Right lobe of liver (tissue), 6 donors: ENCODE measurements around the gene UNC5B. TPM values are rescaled to one million over a fixed set of nuclear protein-coding genes. Genes with fewer than 3 reads are reported as not detected.

ENCODE experiments used
- ATAC-seq, 4 donors: fragments of 200-7000 bp; cut with Tn5 transposase; one replicate each; pipeline ENCODE4 v1.9.1; 2020; ENCODE audit warnings: mild to moderate bottlenecking in 4 of 4, moderate library complexity in 4 of 4
- DNase-seq, 3 donors: peaks; one replicate each; pipeline ENCODE4 v3.0.0-alpha.2; 2020
- H3K27ac ChIP-seq, 3 donors: fragments of 200-600 bp; one replicate each; pipeline ENCODE4 v1.8.0; 2022
- H3K27me3 ChIP-seq, 2 donors: fragments of 200-600 bp; one replicate each; pipeline ENCODE4 v1.8.0; 2022
- H3K36me3 ChIP-seq, 4 donors: fragments of 200-600 bp; sonication (generic) in 1 of 4; one replicate each; pipeline versions ENCODE4 v1.5.1 to v1.8.0; 2017 to 2022; ENCODE audit warnings: control low read depth in 1 of 4
- H3K4me1 ChIP-seq, 4 donors: fragments of 200-600 bp; sonication (generic) in 1 of 4; one replicate each; pipeline versions ENCODE4 v1.5.1 to v1.8.0; 2017 to 2022; ENCODE audit warnings: control low read depth in 1 of 4
- H3K4me3 ChIP-seq, 3 donors: fragments of 200-600 bp; one replicate each; pipeline ENCODE4 v1.8.0; 2022
- H3K9me3 ChIP-seq, 4 donors: fragments of 200-600 bp; sonication (generic) in 1 of 4; one replicate each; pipeline versions ENCODE4 v1.5.1 to v1.8.0; 2017 to 2022; ENCODE audit warnings: control low read depth in 1 of 4
- CTCF ChIP-seq, 4 donors: fragments of 200-600 bp in 3 of 4; fragments of 450-650 bp in 1 of 4; IDR thresholded peaks; one replicate each; pipeline versions ENCODE4 v1.5.1 to v1.8.0; 2016 to 2022; ENCODE audit warnings: antibody characterized with exemption in 4 of 4, mild to moderate bottlenecking in 2 of 4
- POLR2A ChIP-seq: fragments of 450-650 bp; IDR thresholded peaks from one replicate; pipeline ENCODE4 v1.6.1; 2017; ENCODE audit warnings: antibody characterized with exemption, mild to moderate bottlenecking
- WGBS: methylation state at CpG from one replicate; pipeline ENCODE4 v1.1.6; 2018; ENCODE audit warnings: low coverage, low lambda C conversion rate; ENCODE audit not compliant: insufficient coverage; ENCODE audit errors: missing lambda C conversion rate; 5-methylcytosine and 5-hydroxymethylcytosine counted together
- intact Hi-C, 2 donors: fragments of 100-400 bp; cut with DNase I; formaldehyde crosslinking; loops; one replicate each; pipeline versions ENCODE4 v1.11.2 to v1.14.1; 2022
- total RNA-seq, 6 experiments: library from RNA; depleted of rRNA in 2 of 6; stranded (reverse); fragments of >200 nt in 2 of 6; fragmentation: NEBNext Ultra II Directional in 3 of 6; extraction: Animal tissue kit (Norgen Biotek cat#: 25700) in 3 of 6; gene quantifications; one replicate each; pipeline versions ENCODE4 v1.1.0 to v1.2.4, GENCODE V29; 2016 to 2023
- donor health status: DM: no; HTN: yes; CAD: no.
- donor health status: DM: no; HTN: no; CAD: no.
- donor health status: DM: no; HTN: no; CAD: no.
- donor health status: DM: no; HTN: yes; CAD: no.
- donor health status: DM: no; HTN: yes; CAD: no.

Gene UNC5B
- total RNA-seq, 6 experiments from 2014 or later = 1.0 to 6.2 (median 2.1) TPM

GRCh38 chr10:71236822-71237682 lies 24.7 kb downstream of the UNC5B start:
- 66% methylated on average over 9 of the region's 15 CpGs for WGBS
- ATAC-seq (no peak), DNase-seq (no peak)
- TF ChIP-seq POLR2A (no peak), CTCF (IDR thresholded peaks at IDR 0.05) (no peak)
- Histone ChIP-seq H3K36me3 (no peaks in the 10 kb centered on the region), H3K4me1 (no peaks in the 10 kb centered on the region), H3K9me3 (no peaks in the 10 kb centered on the region), H3K27me3 (no peaks in the 10 kb centered on the region), H3K27ac (no peak overlapping the region), H3K4me3 (no peak overlapping the region)
- intact Hi-C loops = no loop called here

- intact Hi-C loops = no loop called here
- WGBS = 56% methylated on average over 6 of the region's 11 CpGs
- ATAC-seq (no peak), DNase-seq (no peak)
- no peaks in the 10 kb centered on the region for H3K9me3 ChIP-seq
- no peaks in the 10 kb centered on the region for H3K4me1 ChIP-seq
- no peak overlapping the region for H3K27ac ChIP-seq
- no peak overlapping the region for H3K4me3 ChIP-seq
- TF ChIP-seq CTCF (IDR thresholded peaks at IDR 0.05) (no peak), POLR2A (no peak)
- H3K27me3 ChIP-seq = no peaks in the 10 kb centered on the region
- H3K36me3 ChIP-seq = no peaks in the 10 kb centered on the region
Measured at GRCh38 chr10:71237843-71238623, 25.7 kb downstream of the UNC5B start.

- Histone ChIP-seq H3K4me1 (no peaks in the 10 kb centered on the region), H3K36me3 (no peaks in the 10 kb centered on the region), H3K9me3 (no peaks in the 10 kb centered on the region), H3K4me3 (no peak overlapping the region), H3K27ac (no peak overlapping the region), H3K27me3 (no peaks in the 10 kb centered on the region)
- intact Hi-C loops = no loop called here
- DNase-seq = no peak
- no peak for ATAC-seq
- 79% methylated on average over 4 of the region's 4 CpGs for WGBS
- TF ChIP-seq CTCF (IDR thresholded peaks at IDR 0.05) (no peak), POLR2A (no peak)
Measured at GRCh38 chr10:71238626-71239025, 26.3 kb downstream of the UNC5B start.

- Histone ChIP-seq H3K4me3 (no peak overlapping the region), H3K27me3 (no peaks in the 10 kb centered on the region), H3K4me1 (no peaks in the 10 kb centered on the region), H3K27ac (no peak overlapping the region), H3K36me3 (no peaks in the 10 kb centered on the region), H3K9me3 (no peaks in the 10 kb centered on the region)
- 85% methylated on average over 7 of the region's 13 CpGs for WGBS
- ATAC-seq = no peak
- TF ChIP-seq POLR2A = no peak
- TF ChIP-seq CTCF (IDR thresholded peaks at IDR 0.05) = no peak
- no peak for DNase-seq
- intact Hi-C loops = no loop called here
Measured at GRCh38 chr10:71239131-71239915, 27.0 kb downstream of the UNC5B start.
